GM18517 (cell line): Measurements from ENCODE around the gene FMNL2.

ENCODE experiments used
- ATAC-seq: cut with Tn5 transposase; IDR thresholded peaks from one replicate; pipeline ENCODE4 v1.9.1; 2021; ENCODE audit warnings: mild to moderate bottlenecking, moderate library complexity; ENCODE audit not compliant: unreplicated experiment

The FMNL2 gene

GRCh38 chr2:152602750-152603149 lies 267.8 kb downstream of the FMNL2 start:
- no peak for ATAC-seq

GRCh38 chr2:152603166-152603565 lies 268.2 kb downstream of the FMNL2 start:
- ATAC-seq: no peak

- no peak for ATAC-seq
These were observed 271.1 kb downstream of the FMNL2 start for GRCh38 chr2:152606081-152606480.

- ATAC-seq: no peak
These were observed 272.0 kb downstream of the FMNL2 start for GRCh38 chr2:152606941-152607340.

- ATAC-seq: no peak
These were observed 272.9 kb downstream of the FMNL2 start for GRCh38 chr2:152607793-152608300.

GRCh38 chr2:152609154-152609553 lies 274.2 kb downstream of the FMNL2 start:
- ATAC-seq: no peak

GRCh38 chr2:152609699-152610098 lies 274.7 kb downstream of the FMNL2 start:
- no peak for ATAC-seq

GRCh38 chr2:152611458-152612231 lies 276.7 kb downstream of the FMNL2 start:
- ATAC-seq: peak; percentile 86

GRCh38 chr2:152613235-152613634 lies 278.3 kb downstream of the FMNL2 start:
- peak; percentile 38 for ATAC-seq

GRCh38 chr2:152615177-152615576 lies 280.2 kb downstream of the FMNL2 start:
- no peak for ATAC-seq

- no peak for ATAC-seq
These were observed 282.6 kb downstream of the FMNL2 start for GRCh38 chr2:152617456-152618192.

- no peak for ATAC-seq
These were observed 283.2 kb downstream of the FMNL2 start for GRCh38 chr2:152618193-152618564.

GRCh38 chr2:152620208-152620607 lies 285.2 kb downstream of the FMNL2 start:
- no peak for ATAC-seq

- ATAC-seq: no peak
These were observed 286.0 kb downstream of the FMNL2 start for GRCh38 chr2:152620985-152621384.

- no peak for ATAC-seq
These were observed 287.2 kb downstream of the FMNL2 start for GRCh38 chr2:152622219-152622618.

GRCh38 chr2:152623076-152623740 lies 288.2 kb downstream of the FMNL2 start:
- no peak for ATAC-seq

GRCh38 chr2:152623775-152624174 lies 288.8 kb downstream of the FMNL2 start:
- ATAC-seq: no peak

- no peak for ATAC-seq
These were observed 289.8 kb downstream of the FMNL2 start for GRCh38 chr2:152624805-152625204.

GRCh38 chr2:152626911-152627339 lies 292.0 kb downstream of the FMNL2 start:
- no peak for ATAC-seq

- ATAC-seq: no peak
These were observed 292.5 kb downstream of the FMNL2 start for GRCh38 chr2:152627351-152627957.

- no peak for ATAC-seq
These were observed 294.2 kb downstream of the FMNL2 start for GRCh38 chr2:152629202-152629601.
